H1 (cell line): ENCODE results near the gene CORIN. TPM values are rescaled to one million over a fixed set of nuclear protein-coding genes. Genes with fewer than 3 reads are reported as not detected.

Experiments used
- CTCF ChIA-PET: fragments of 300-600 bp; sonication (Branson Sonifier 250); formaldehyde crosslinking; loops from one replicate; lab custom pipeline; 2021; ENCODE audit not compliant: partially characterized antibody; lab: Charles Lee
- POLR2A ChIA-PET: fragments of 300-600 bp; sonication (Branson Sonifier 250); formaldehyde crosslinking; loops from one replicate; lab custom pipeline; 2021; ENCODE audit warnings: inconsistent platforms; ENCODE audit not compliant: partially characterized antibody; lab: Charles Lee
- DNase-seq, 2 experiments: peaks; one replicate each; pipeline versions ENCODE4 v3.0.0 to v3.0.0-alpha.2; 2010 to 2022; ENCODE audit warnings: low spot score in 2 of 2, low read depth in 1 of 2, mixed read lengths in 1 of 2
- FAIRE-seq: peaks from 2 replicates; lab custom pipeline; 2011; peaks lifted over from hg19 to GRCh38; lab: Jason Lieb, UNC
- H2AFZ ChIP-seq: 2 replicates; pipeline ENCODE4 v1.8.1; 2012; ENCODE audit warnings: low read length, inconsistent platforms
- H2AK5ac ChIP-seq: 2 replicates; pipeline ENCODE4 v1.6.1; 2013; ENCODE audit warnings: low read depth, low read length
- H2BK120ac ChIP-seq: replicated peaks from 2 replicates; pipeline ENCODE3; 2013; ENCODE audit warnings: low read depth, low read length, inconsistent platforms
- H2BK12ac ChIP-seq: 2 replicates; pipeline ENCODE4 v1.6.1; 2013; ENCODE audit warnings: low read depth, low read length
- H2BK15ac ChIP-seq: 2 replicates; pipeline ENCODE4 v1.6.1; 2013; ENCODE audit warnings: low read length
- H2BK20ac ChIP-seq: 2 replicates; pipeline ENCODE4 v1.6.1; 2013; ENCODE audit warnings: low read length
- H2BK5ac ChIP-seq: 2 replicates; pipeline ENCODE4 v1.6.1; 2013; ENCODE audit warnings: low read depth, low read length
- H3K14ac ChIP-seq: 2 replicates; pipeline ENCODE4 v1.6.1; 2013; ENCODE audit warnings: inconsistent platforms; ENCODE audit not compliant: insufficient read length
- H3K18ac ChIP-seq: 2 replicates; pipeline ENCODE4 v1.6.1; 2013; ENCODE audit warnings: low read length; ENCODE audit errors: extremely low read depth
- H3K23ac ChIP-seq: 2 replicates; pipeline ENCODE4 v1.6.1; 2013; ENCODE audit warnings: inconsistent platforms; ENCODE audit not compliant: insufficient read length
- H3K23me2 ChIP-seq: 2 replicates; pipeline ENCODE4 v1.6.1; 2013; ENCODE audit warnings: low read depth, low read length
- H3K27ac ChIP-seq: 2 replicates; pipeline ENCODE4 v1.6.1; 2011; ENCODE audit warnings: low read depth, low read length, inconsistent platforms
- H3K27me3 ChIP-seq, 4 experiments: replicated peaks in 1 of 4; 1 replicate in 1 of 4; 2 replicates in 3 of 4; pipeline versions ENCODE4 v1.6.1 to v1.8.1; 2011 to 2013; ENCODE audit warnings: low read length in 3 of 4, mild to moderate bottlenecking in 3 of 4, inconsistent platforms in 2 of 4, mixed read lengths in 2 of 4, moderate library complexity in 1 of 4; ENCODE audit not compliant: control insufficient read depth in 3 of 4, insufficient read depth in 3 of 4; ENCODE audit errors: extremely low read depth in 1 of 4
- H3K36me3 ChIP-seq, 4 experiments: 2 replicates each; pipeline versions ENCODE4 v1.6.1 to v1.8.1; 2011 to 2013; ENCODE audit warnings: mild to moderate bottlenecking in 4 of 4, low read length in 3 of 4, moderate library complexity in 2 of 4, control low read depth in 1 of 4, inconsistent platforms in 1 of 4; ENCODE audit not compliant: insufficient read depth in 4 of 4, control insufficient read depth in 2 of 4
- H3K4ac ChIP-seq: replicated peaks from 2 replicates; pipeline ENCODE3; 2013; ENCODE audit warnings: low read length, low read depth, mixed read lengths, inconsistent platforms; ENCODE audit not compliant: insufficient read length
- H3K4me1 ChIP-seq, 4 experiments: replicated peaks in 1 of 4; 1 replicate in 1 of 4; 2 replicates in 3 of 4; pipeline versions ENCODE4 v1.6.1 to v1.8.1; 2011 to 2013; ENCODE audit warnings: low read length in 3 of 4, inconsistent platforms in 2 of 4, mixed read lengths in 1 of 4; ENCODE audit not compliant: insufficient read depth in 4 of 4, control insufficient read depth in 3 of 4
- H3K4me2 ChIP-seq, 2 experiments: 2 replicates each; pipeline versions ENCODE4 v1.6.1 to v1.8.1; 2011 to 2013; ENCODE audit warnings: low read depth in 2 of 2, low read length in 2 of 2, control low read depth in 1 of 2, inconsistent platforms in 1 of 2, mild to moderate bottlenecking in 1 of 2; ENCODE audit not compliant: insufficient read depth in 1 of 2
- H3K4me3 ChIP-seq, 4 experiments: fragments of 200-600, 300-600 bp in 1 of 4; sonication (generic), shearing (Covaris generic), sonication (Bioruptor Twin) in 1 of 4; 2 replicates each; pipeline versions ENCODE4 v1.5.1 to v1.8.1; 2011 to 2016; ENCODE audit warnings: low read length in 4 of 4, low read depth in 3 of 4, control low read depth in 2 of 4, inconsistent platforms in 2 of 4, mild to moderate bottlenecking in 2 of 4, mixed read lengths in 1 of 4, moderate library complexity in 1 of 4; ENCODE audit not compliant: insufficient read depth in 2 of 4; ENCODE audit errors: extremely low read depth in 1 of 4
- H3K56ac ChIP-seq: replicated peaks from 2 replicates; pipeline ENCODE3; 2013; ENCODE audit warnings: low read depth, mild to moderate bottlenecking, mixed read lengths, low read length, inconsistent platforms; ENCODE audit not compliant: insufficient read length
- H3K79me1 ChIP-seq: 2 replicates; pipeline ENCODE4 v1.6.1; 2013; ENCODE audit warnings: low read depth, low read length, control low read depth
- H3K79me2 ChIP-seq, 2 experiments: 2 replicates each; pipeline versions ENCODE4 v1.6.1 to v1.8.1; 2012 to 2013; ENCODE audit warnings: low read length in 2 of 2, mild to moderate bottlenecking in 2 of 2, inconsistent platforms in 1 of 2; ENCODE audit not compliant: insufficient read depth in 2 of 2, control insufficient read depth in 1 of 2
- H3K9ac ChIP-seq, 4 experiments: replicated peaks in 1 of 4; 1 replicate in 1 of 4; 2 replicates in 3 of 4; pipeline versions ENCODE4 v1.6.1 to v1.8.1; 2011 to 2013; ENCODE audit warnings: low read depth in 3 of 4, low read length in 3 of 4, control low read depth in 2 of 4, mild to moderate bottlenecking in 2 of 4, moderate library complexity in 2 of 4, inconsistent platforms in 1 of 4; ENCODE audit errors: extremely low read depth in 1 of 4
- H3K9me3 ChIP-seq, 2 experiments: 2 replicates each; pipeline versions ENCODE4 v1.6.1 to v1.8.1; 2012 to 2013; ENCODE audit warnings: mild to moderate bottlenecking in 2 of 2, moderate library complexity in 2 of 2, control low read depth in 1 of 2, inconsistent platforms in 1 of 2, low read depth in 1 of 2, low read length in 1 of 2, mixed read lengths in 1 of 2; ENCODE audit not compliant: insufficient read depth in 2 of 2
- H4K20me1 ChIP-seq, 2 experiments: replicated peaks in 1 of 2; 2 replicates each; pipeline versions ENCODE3 to v1.8.1; 2011 to 2013; ENCODE audit warnings: inconsistent platforms in 2 of 2, low read length in 2 of 2, mild to moderate bottlenecking in 1 of 2; ENCODE audit not compliant: insufficient read depth in 2 of 2, control insufficient read depth in 1 of 2
- H4K5ac ChIP-seq: 2 replicates; pipeline ENCODE4 v1.6.1; 2013; ENCODE audit warnings: low read length, low read depth, mixed read lengths, inconsistent platforms; ENCODE audit not compliant: insufficient read length
- H4K8ac ChIP-seq: 2 replicates; pipeline ENCODE4 v1.8.0; 2013; ENCODE audit warnings: mild to moderate bottlenecking, moderate library complexity, low read length, inconsistent platforms; ENCODE audit not compliant: insufficient read depth; ENCODE audit errors: extremely low read depth
- H4K91ac ChIP-seq: replicated peaks from 2 replicates; pipeline ENCODE3; 2013; ENCODE audit warnings: low read length, mixed read lengths, inconsistent platforms; ENCODE audit not compliant: insufficient read length
- EGR1 ChIP-seq: IDR thresholded peaks from 2 replicates; pipeline ENCODE4 v1.6.1; 2011; ENCODE audit warnings: low read depth, low read length, borderline replicate concordance
- WGBS, 2 experiments: shearing (Covaris generic) in 1 of 2; methylation state at CpG; one replicate each; pipeline versions ENCODE4 v1.1.6 to v1.1.7; 2013 to 2015; ENCODE audit warnings: low lambda C conversion rate in 2 of 2, mixed read lengths in 2 of 2, inconsistent platforms in 1 of 2, low coverage in 1 of 2, missing lambda C conversion rate in 1 of 2; ENCODE audit not compliant: insufficient replicate concordance in 2 of 2, insufficient coverage in 1 of 2, insufficient read length in 1 of 2; ENCODE audit errors: extremely low coverage in 1 of 2, missing lambda C conversion rate in 1 of 2; 5-methylcytosine and 5-hydroxymethylcytosine counted together
- polyA plus RNA-seq, 7 experiments: library from polyadenylated mRNA; depleted of rRNA in 3 of 7; stranded (reverse) in 5 of 7; unstranded in 2 of 7; fragments of >200 nt in 5 of 7; fragments of 200-250 nt in 2 of 7; gene quantifications; 1 replicate in 5 of 7; 2 replicates in 1 of 7; 4 replicates in 1 of 7; pipeline versions ENCODE4 v1.2.1 to v1.2.3, GENCODE V29; 2011 to 2013; ENCODE audit warnings: missing spikeins in 2 of 7, mixed read lengths in 2 of 7
- total RNA-seq: library from RNA; stranded (reverse); fragmentation: NEBNext Ultra II Directional; extraction: Animal tissue kit (Norgen Biotek cat#: 25700); gene quantifications from 2 replicates; pipeline ENCODE4 v1.2.1, GENCODE V29; 2021
- TF ChIP-seq, protein P1 (sequence below): IDR thresholded peaks from 2 replicates; pipeline ENCODE4 v1.6.1; 2012; ENCODE audit warnings: low read length, inconsistent platforms

The CORIN gene
- total and polyA plus RNA-seq, 2 of the 8 experiments (the other 6 are each of a cell fraction or from before 2014, with no cell fraction given), result 0.09 to 0.32 TPM

DNA sequence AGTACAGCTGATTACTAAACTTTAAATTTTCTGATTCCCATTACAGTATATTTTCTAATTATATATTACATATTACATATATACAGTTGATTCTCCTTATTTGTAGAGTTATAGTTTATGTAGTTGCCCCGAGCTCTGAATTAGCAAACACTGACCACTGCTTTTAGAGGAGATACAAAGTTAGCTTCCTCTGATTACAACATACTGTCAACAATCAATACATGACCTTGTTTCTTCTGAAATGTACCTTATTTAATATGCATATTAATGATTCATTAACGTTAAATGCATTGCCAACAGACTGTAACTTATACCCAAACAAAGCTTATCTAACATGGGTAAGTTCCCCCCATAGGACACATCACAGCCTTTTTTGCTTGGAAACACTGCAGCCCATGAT lies 271.3 kb downstream of the CORIN start:
- POLR2A ChIA-PET, result no interaction called here
- no peak overlapping the region; the same call in 1 of the 2 replicates for H3K27ac ChIP-seq

More for the DNA sequence above, 271.3 kb downstream of the CORIN start:
- Histone ChIP-seq H3K4me1 (peaks cover 0 to 2% (median 0%) of the 10 kb centered on the region in 4 experiments; a peak in 1 of 7 replicates), H3K14ac (no peak overlapping the region), H4K5ac (no peak overlapping the region), H3K18ac (no peak overlapping the region), H3K79me1 (no peaks in the 10 kb centered on the region), H3K9me3 (no peaks in the 10 kb centered on the region), H2BK5ac (no peak overlapping the region), H2BK20ac (no peak overlapping the region), H3K23ac (no peak overlapping the region), H4K8ac (no peak overlapping the region), H3K36me3 (no peaks in the 10 kb centered on the region), H2AK5ac (no peak overlapping the region), H3K9ac (no peak overlapping the region), H4K20me1 (no peaks in the 10 kb centered on the region), H3K23me2 (no peaks in the 10 kb centered on the region), H3K4ac (no peak overlapping the region), H3K4me3 (no peak overlapping the region), H2BK12ac (no peak overlapping the region), H2BK15ac (no peak overlapping the region), H2BK120ac (no peak overlapping the region), H2AFZ (no peak overlapping the region), H3K27me3 (no peaks in the 10 kb centered on the region), H4K91ac (no peak overlapping the region), H3K4me2 (no peak overlapping the region), H3K56ac (no peak overlapping the region), H3K79me2 (no peaks in the 10 kb centered on the region)
- WGBS, 2 experiments, result 88% methylated on average over 2 of the region's 2 CpGs; no CpG with 5 or more reads in 1 of the 2 experiments
- DNase-seq (no peak), FAIRE-seq (no peak)
- CTCF ChIA-PET, result interaction anchor here (1.4 kb wide), 1 partner anchor 174 kb away, joined by 3 read pairs; no protein-coding TSS in a partner anchor
- TF ChIP-seq, protein P1, sequence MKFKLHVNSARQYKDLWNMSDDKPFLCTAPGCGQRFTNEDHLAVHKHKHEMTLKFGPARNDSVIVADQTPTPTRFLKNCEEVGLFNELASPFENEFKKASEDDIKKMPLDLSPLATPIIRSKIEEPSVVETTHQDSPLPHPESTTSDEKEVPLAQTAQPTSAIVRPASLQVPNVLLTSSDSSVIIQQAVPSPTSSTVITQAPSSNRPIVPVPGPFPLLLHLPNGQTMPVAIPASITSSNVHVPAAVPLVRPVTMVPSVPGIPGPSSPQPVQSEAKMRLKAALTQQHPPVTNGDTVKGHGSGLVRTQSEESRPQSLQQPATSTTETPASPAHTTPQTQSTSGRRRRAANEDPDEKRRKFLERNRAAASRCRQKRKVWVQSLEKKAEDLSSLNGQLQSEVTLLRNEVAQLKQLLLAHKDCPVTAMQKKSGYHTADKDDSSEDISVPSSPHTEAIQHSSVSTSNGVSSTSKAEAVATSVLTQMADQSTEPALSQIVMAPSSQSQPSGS, result no peak
- no peak for TF ChIP-seq EGR1
- TF ChIP-seq, all 59 proteins: peak for 0
